Neural cell (in vitro differentiated cells): ENCODE results near the gene ITPK1.

Source experiments
- CTCF ChIP-seq: fragments of 450-650 bp; IDR thresholded peaks from 2 replicates; pipeline ENCODE4 v1.5.1; 2014; ENCODE audit warnings: antibody characterized with exemption, mild to moderate bottlenecking, moderate library complexity; ENCODE audit not compliant: poor library complexity, severe bottlenecking
- EP300 ChIP-seq: fragments of 450-650 bp; conservative IDR thresholded peaks from 2 replicates; pipeline ENCODE4 v1.6.1; 2014; ENCODE audit warnings: antibody characterized with exemption, mild to moderate bottlenecking, moderate library complexity; ENCODE audit not compliant: poor library complexity, severe bottlenecking
- EZH2 ChIP-seq: fragments of 200-600, 300-800 bp; shearing (Covaris generic), sonication (generic); IDR thresholded peaks from 2 replicates; pipeline ENCODE4 v1.6.1; 2014; ENCODE audit warnings: antibody characterized with exemption, low read length, borderline replicate concordance, mild to moderate bottlenecking; ENCODE audit not compliant: insufficient read depth, poor library complexity, severe bottlenecking
- MXI1 ChIP-seq: fragments of 450-650 bp; conservative IDR thresholded peaks from 2 replicates; pipeline ENCODE4 v1.6.1; 2014; ENCODE audit warnings: antibody characterized with exemption, mild to moderate bottlenecking; ENCODE audit not compliant: poor library complexity, severe bottlenecking
- POLR2AphosphoS5 ChIP-seq: IDR thresholded peaks from 2 replicates; pipeline ENCODE4 v1.6.1; 2012
- RAD21 ChIP-seq: fragments of 450-650 bp; conservative IDR thresholded peaks from 2 replicates; pipeline ENCODE4 v1.6.1; 2014; ENCODE audit warnings: antibody characterized with exemption, mild to moderate bottlenecking, moderate library complexity
- REST ChIP-seq: IDR thresholded peaks from 2 replicates; pipeline ENCODE4 v1.6.1; 2012; ENCODE audit warnings: borderline replicate concordance
- SMC3 ChIP-seq: fragments of 450-650 bp; conservative IDR thresholded peaks from 2 replicates; pipeline ENCODE4 v1.6.1; 2014; ENCODE audit warnings: antibody characterized with exemption, mild to moderate bottlenecking, moderate library complexity; ENCODE audit not compliant: poor library complexity
- TAF1 ChIP-seq: IDR thresholded peaks from 2 replicates; pipeline ENCODE4 v1.6.1; 2012; ENCODE audit warnings: low read depth

DNA sequence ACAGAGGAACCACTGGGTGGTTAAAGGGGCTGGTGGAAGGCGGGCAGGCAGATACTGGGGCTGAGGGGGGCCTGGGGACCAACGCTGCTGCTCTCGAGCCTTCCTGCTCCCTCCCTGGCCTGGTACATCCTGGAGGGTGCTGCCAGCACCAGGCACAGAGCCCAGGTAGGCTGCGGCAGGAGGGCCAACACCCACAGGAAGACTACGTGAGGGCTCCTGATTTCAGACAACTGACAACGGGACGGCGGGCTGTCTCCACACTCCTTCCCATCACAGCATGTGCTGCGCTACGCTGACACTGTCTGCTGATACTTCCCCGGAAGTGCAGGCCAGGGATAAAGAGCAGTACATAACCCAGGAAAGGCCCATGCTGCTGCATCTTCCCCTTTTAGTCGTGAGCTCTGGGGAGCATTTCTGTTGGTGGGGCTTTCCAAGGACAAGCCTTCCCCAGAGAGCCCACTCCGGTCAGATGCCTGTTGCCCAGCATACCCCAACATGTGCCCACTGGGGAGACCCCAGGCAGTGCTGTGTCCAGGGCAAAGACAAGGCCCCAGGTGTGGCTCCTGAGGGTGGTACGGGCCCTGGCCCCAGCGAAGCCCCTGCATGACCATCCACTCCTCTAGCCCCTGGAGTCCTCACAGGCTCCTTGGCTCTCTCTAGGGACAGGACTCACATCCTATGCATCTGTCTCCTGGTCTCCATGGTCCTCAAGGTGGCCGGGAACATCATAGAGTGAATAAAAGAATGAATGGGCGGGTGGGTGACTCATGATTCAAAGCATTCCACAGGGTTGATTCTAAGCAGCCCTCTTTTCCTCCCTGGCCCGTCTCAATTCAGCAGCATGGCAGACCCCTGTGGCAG, 154.8 kb downstream of the ITPK1 start:
- no peak for TF ChIP-seq CTCF
- TF ChIP-seq SMC3: no peak
- TF ChIP-seq RAD21: no peak
- TF ChIP-seq POLR2AphosphoS5: no peak
- TF ChIP-seq TAF1: no peak
- TF ChIP-seq EP300: no peak
- no peak for TF ChIP-seq MXI1
- TF ChIP-seq EZH2: no peak
- TF ChIP-seq REST: no peak
